H1 (cell line): ENCODE data around the gene EHD2. TPM values are rescaled to one million over a fixed set of nuclear protein-coding genes. Genes with fewer than 3 reads are reported as not detected.

Experiments
- CTCF ChIA-PET: fragments of 300-600 bp; sonication (Branson Sonifier 250); formaldehyde crosslinking; loops from one replicate; lab custom pipeline; 2021; ENCODE audit not compliant: partially characterized antibody; lab: Charles Lee
- POLR2A ChIA-PET: fragments of 300-600 bp; sonication (Branson Sonifier 250); formaldehyde crosslinking; loops from one replicate; lab custom pipeline; 2021; ENCODE audit warnings: inconsistent platforms; ENCODE audit not compliant: partially characterized antibody; lab: Charles Lee
- DNase-seq, 2 experiments: peaks; one replicate each; pipeline versions ENCODE4 v3.0.0 to v3.0.0-alpha.2; 2010 to 2022; ENCODE audit warnings: low spot score in 2 of 2, low read depth in 1 of 2, mixed read lengths in 1 of 2
- FAIRE-seq: peaks from 2 replicates; lab custom pipeline; 2011; peaks lifted over from hg19 to GRCh38; lab: Jason Lieb, UNC
- H2AFZ ChIP-seq: 2 replicates; pipeline ENCODE4 v1.8.1; 2012; ENCODE audit warnings: low read length, inconsistent platforms
- H2AK5ac ChIP-seq: 2 replicates; pipeline ENCODE4 v1.6.1; 2013; ENCODE audit warnings: low read depth, low read length
- H2BK120ac ChIP-seq: replicated peaks from 2 replicates; pipeline ENCODE3; 2013; ENCODE audit warnings: low read depth, low read length, inconsistent platforms
- H2BK12ac ChIP-seq: 2 replicates; pipeline ENCODE4 v1.6.1; 2013; ENCODE audit warnings: low read depth, low read length
- H2BK15ac ChIP-seq: 2 replicates; pipeline ENCODE4 v1.6.1; 2013; ENCODE audit warnings: low read length
- H2BK20ac ChIP-seq: 2 replicates; pipeline ENCODE4 v1.6.1; 2013; ENCODE audit warnings: low read length
- H2BK5ac ChIP-seq: 2 replicates; pipeline ENCODE4 v1.6.1; 2013; ENCODE audit warnings: low read depth, low read length
- H3K14ac ChIP-seq: 2 replicates; pipeline ENCODE4 v1.6.1; 2013; ENCODE audit warnings: inconsistent platforms; ENCODE audit not compliant: insufficient read length
- H3K18ac ChIP-seq: 2 replicates; pipeline ENCODE4 v1.6.1; 2013; ENCODE audit warnings: low read length; ENCODE audit errors: extremely low read depth
- H3K23ac ChIP-seq: 2 replicates; pipeline ENCODE4 v1.6.1; 2013; ENCODE audit warnings: inconsistent platforms; ENCODE audit not compliant: insufficient read length
- H3K23me2 ChIP-seq: 2 replicates; pipeline ENCODE4 v1.6.1; 2013; ENCODE audit warnings: low read depth, low read length
- H3K27ac ChIP-seq: 2 replicates; pipeline ENCODE4 v1.6.1; 2011; ENCODE audit warnings: low read depth, low read length, inconsistent platforms
- H3K27me3 ChIP-seq, 4 experiments: replicated peaks in 1 of 4; 1 replicate in 1 of 4; 2 replicates in 3 of 4; pipeline versions ENCODE4 v1.6.1 to v1.8.1; 2011 to 2013; ENCODE audit warnings: low read length in 3 of 4, mild to moderate bottlenecking in 3 of 4, inconsistent platforms in 2 of 4, mixed read lengths in 2 of 4, moderate library complexity in 1 of 4; ENCODE audit not compliant: control insufficient read depth in 3 of 4, insufficient read depth in 3 of 4; ENCODE audit errors: extremely low read depth in 1 of 4
- H3K36me3 ChIP-seq, 4 experiments: 2 replicates each; pipeline versions ENCODE4 v1.6.1 to v1.8.1; 2011 to 2013; ENCODE audit warnings: mild to moderate bottlenecking in 4 of 4, low read length in 3 of 4, moderate library complexity in 2 of 4, control low read depth in 1 of 4, inconsistent platforms in 1 of 4; ENCODE audit not compliant: insufficient read depth in 4 of 4, control insufficient read depth in 2 of 4
- H3K4ac ChIP-seq: replicated peaks from 2 replicates; pipeline ENCODE3; 2013; ENCODE audit warnings: low read length, low read depth, mixed read lengths, inconsistent platforms; ENCODE audit not compliant: insufficient read length
- H3K4me1 ChIP-seq, 4 experiments: replicated peaks in 1 of 4; 1 replicate in 1 of 4; 2 replicates in 3 of 4; pipeline versions ENCODE4 v1.6.1 to v1.8.1; 2011 to 2013; ENCODE audit warnings: low read length in 3 of 4, inconsistent platforms in 2 of 4, mixed read lengths in 1 of 4; ENCODE audit not compliant: insufficient read depth in 4 of 4, control insufficient read depth in 3 of 4
- H3K4me2 ChIP-seq, 2 experiments: 2 replicates each; pipeline versions ENCODE4 v1.6.1 to v1.8.1; 2011 to 2013; ENCODE audit warnings: low read depth in 2 of 2, low read length in 2 of 2, control low read depth in 1 of 2, inconsistent platforms in 1 of 2, mild to moderate bottlenecking in 1 of 2; ENCODE audit not compliant: insufficient read depth in 1 of 2
- H3K4me3 ChIP-seq, 4 experiments: fragments of 200-600, 300-600 bp in 1 of 4; sonication (generic), shearing (Covaris generic), sonication (Bioruptor Twin) in 1 of 4; 2 replicates each; pipeline versions ENCODE4 v1.5.1 to v1.8.1; 2011 to 2016; ENCODE audit warnings: low read length in 4 of 4, low read depth in 3 of 4, control low read depth in 2 of 4, inconsistent platforms in 2 of 4, mild to moderate bottlenecking in 2 of 4, mixed read lengths in 1 of 4, moderate library complexity in 1 of 4; ENCODE audit not compliant: insufficient read depth in 2 of 4; ENCODE audit errors: extremely low read depth in 1 of 4
- H3K56ac ChIP-seq: replicated peaks from 2 replicates; pipeline ENCODE3; 2013; ENCODE audit warnings: low read depth, mild to moderate bottlenecking, mixed read lengths, low read length, inconsistent platforms; ENCODE audit not compliant: insufficient read length
- H3K79me1 ChIP-seq: 2 replicates; pipeline ENCODE4 v1.6.1; 2013; ENCODE audit warnings: low read depth, low read length, control low read depth
- H3K79me2 ChIP-seq, 2 experiments: 2 replicates each; pipeline versions ENCODE4 v1.6.1 to v1.8.1; 2012 to 2013; ENCODE audit warnings: low read length in 2 of 2, mild to moderate bottlenecking in 2 of 2, inconsistent platforms in 1 of 2; ENCODE audit not compliant: insufficient read depth in 2 of 2, control insufficient read depth in 1 of 2
- H3K9ac ChIP-seq, 4 experiments: replicated peaks in 1 of 4; 1 replicate in 1 of 4; 2 replicates in 3 of 4; pipeline versions ENCODE4 v1.6.1 to v1.8.1; 2011 to 2013; ENCODE audit warnings: low read depth in 3 of 4, low read length in 3 of 4, control low read depth in 2 of 4, mild to moderate bottlenecking in 2 of 4, moderate library complexity in 2 of 4, inconsistent platforms in 1 of 4; ENCODE audit errors: extremely low read depth in 1 of 4
- H3K9me3 ChIP-seq, 2 experiments: 2 replicates each; pipeline versions ENCODE4 v1.6.1 to v1.8.1; 2012 to 2013; ENCODE audit warnings: mild to moderate bottlenecking in 2 of 2, moderate library complexity in 2 of 2, control low read depth in 1 of 2, inconsistent platforms in 1 of 2, low read depth in 1 of 2, low read length in 1 of 2, mixed read lengths in 1 of 2; ENCODE audit not compliant: insufficient read depth in 2 of 2
- H4K20me1 ChIP-seq, 2 experiments: replicated peaks in 1 of 2; 2 replicates each; pipeline versions ENCODE3 to v1.8.1; 2011 to 2013; ENCODE audit warnings: inconsistent platforms in 2 of 2, low read length in 2 of 2, mild to moderate bottlenecking in 1 of 2; ENCODE audit not compliant: insufficient read depth in 2 of 2, control insufficient read depth in 1 of 2
- H4K5ac ChIP-seq: 2 replicates; pipeline ENCODE4 v1.6.1; 2013; ENCODE audit warnings: low read length, low read depth, mixed read lengths, inconsistent platforms; ENCODE audit not compliant: insufficient read length
- H4K8ac ChIP-seq: 2 replicates; pipeline ENCODE4 v1.8.0; 2013; ENCODE audit warnings: mild to moderate bottlenecking, moderate library complexity, low read length, inconsistent platforms; ENCODE audit not compliant: insufficient read depth; ENCODE audit errors: extremely low read depth
- H4K91ac ChIP-seq: replicated peaks from 2 replicates; pipeline ENCODE3; 2013; ENCODE audit warnings: low read length, mixed read lengths, inconsistent platforms; ENCODE audit not compliant: insufficient read length
- EP300 ChIP-seq, 2 experiments: IDR thresholded peaks; 1 replicate in 1 of 2; 2 replicates in 1 of 2; pipeline ENCODE4 v1.6.1; 2011 to 2012; ENCODE audit warnings: low read depth in 2 of 2, low read length in 2 of 2, mild to moderate bottlenecking in 2 of 2, borderline replicate concordance in 1 of 2, inconsistent platforms in 1 of 2, moderate library complexity in 1 of 2
- HDAC2 ChIP-seq, 2 experiments: fragments of 300-600 bp in 1 of 2; sonication (generic) in 1 of 2; IDR thresholded peaks; 2 replicates each; pipeline ENCODE4 v1.6.1; 2011 to 2012; ENCODE audit warnings: low read depth in 2 of 2, low read length in 2 of 2, mild to moderate bottlenecking in 2 of 2, moderate library complexity in 2 of 2, borderline replicate concordance in 1 of 2, inconsistent platforms in 1 of 2
- TAF7 ChIP-seq: optimal IDR thresholded peaks from 2 replicates; pipeline ENCODE3; 2011; ENCODE audit warnings: low read depth, mild to moderate bottlenecking, inconsistent platforms, low read length, moderate library complexity, borderline replicate concordance
- WGBS, 2 experiments: shearing (Covaris generic) in 1 of 2; methylation state at CpG; one replicate each; pipeline versions ENCODE4 v1.1.6 to v1.1.7; 2013 to 2015; ENCODE audit warnings: low lambda C conversion rate in 2 of 2, mixed read lengths in 2 of 2, inconsistent platforms in 1 of 2, low coverage in 1 of 2, missing lambda C conversion rate in 1 of 2; ENCODE audit not compliant: insufficient replicate concordance in 2 of 2, insufficient coverage in 1 of 2, insufficient read length in 1 of 2; ENCODE audit errors: extremely low coverage in 1 of 2, missing lambda C conversion rate in 1 of 2; 5-methylcytosine and 5-hydroxymethylcytosine counted together
- polyA plus RNA-seq, 7 experiments: library from polyadenylated mRNA; depleted of rRNA in 3 of 7; stranded (reverse) in 5 of 7; unstranded in 2 of 7; fragments of >200 nt in 5 of 7; fragments of 200-250 nt in 2 of 7; gene quantifications; 1 replicate in 5 of 7; 2 replicates in 1 of 7; 4 replicates in 1 of 7; pipeline versions ENCODE4 v1.2.1 to v1.2.3, GENCODE V29; 2011 to 2013; ENCODE audit warnings: missing spikeins in 2 of 7, mixed read lengths in 2 of 7
- total RNA-seq: library from RNA; stranded (reverse); fragmentation: NEBNext Ultra II Directional; extraction: Animal tissue kit (Norgen Biotek cat#: 25700); gene quantifications from 2 replicates; pipeline ENCODE4 v1.2.1, GENCODE V29; 2021
- TF ChIP-seq, protein P1 (sequence below), 3 experiments: IDR thresholded peaks; 1 replicate in 2 of 3; 2 replicates in 1 of 3; pipeline versions ENCODE4 v1.5.1 to v1.6.1; 2011; ENCODE audit warnings: low read length in 3 of 3, mild to moderate bottlenecking in 3 of 3, inconsistent platforms in 2 of 3, low read depth in 1 of 3, moderate library complexity in 1 of 3; ENCODE audit not compliant: insufficient read depth in 1 of 3; ENCODE audit errors: control extremely low read depth in 1 of 3
- TF ChIP-seq, protein P2 (sequence below): IDR thresholded peaks from 2 replicates; pipeline ENCODE4 v1.6.1; 2011; ENCODE audit warnings: low read depth, mild to moderate bottlenecking, low read length; ENCODE audit not compliant: insufficient read depth

Gene EHD2
- total and polyA plus RNA-seq, 2 of the 8 experiments (the other 6 are each of a cell fraction or from before 2014, with no cell fraction given): 4.5 to 14.3 TPM

DNA sequence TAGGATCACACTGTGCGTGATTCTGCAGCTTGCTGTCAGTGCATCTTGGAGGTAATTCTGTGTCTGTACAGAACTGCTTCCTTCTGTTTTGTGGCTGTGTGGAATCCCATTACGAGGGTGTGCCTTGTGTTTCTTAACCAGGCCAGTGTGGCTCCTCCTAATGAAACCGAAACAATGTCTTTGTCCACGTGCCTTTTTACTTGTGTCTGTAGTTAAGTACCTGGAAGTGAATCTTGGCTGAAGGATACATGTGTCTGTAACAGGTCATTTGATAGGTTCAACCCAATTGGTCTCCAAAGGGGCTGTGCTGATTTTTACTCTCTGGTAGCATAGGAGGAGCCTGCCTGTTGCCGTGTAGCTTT, 45.2 kb downstream of the EHD2 start:
- Histone ChIP-seq H4K5ac (no peak overlapping the region), H2BK15ac (no peak overlapping the region), H2AK5ac (no peak overlapping the region), H3K23ac (no peak overlapping the region), H2BK5ac (no peak overlapping the region), H3K4me2 (no peak overlapping the region), H2BK120ac (no peak overlapping the region), H3K79me1 (no peaks in the 10 kb centered on the region; the same call in 1 of the 2 replicates), H2BK20ac (no peak overlapping the region), H4K20me1 (peaks cover 10% of the 10 kb centered on the region in 2 experiments), H3K27me3 (no peaks in the 10 kb centered on the region), H2BK12ac (no peak overlapping the region), H3K4ac (no peak overlapping the region), H3K79me2 (no peaks in the 10 kb centered on the region), H4K8ac (no peak overlapping the region), H3K4me3 (no peak overlapping the region), H3K56ac (no peak overlapping the region), H3K23me2 (no peaks in the 10 kb centered on the region), H2AFZ (no peak overlapping the region), H3K9me3 (no peaks in the 10 kb centered on the region), H3K36me3 (peaks cover 12 to 56% (median 46%) of the 10 kb centered on the region in 4 experiments), H3K4me1 (no peaks in the 10 kb centered on the region), H3K14ac (no peak overlapping the region), H3K18ac (no peak overlapping the region), H3K9ac (no peak overlapping the region), H3K27ac (no peak overlapping the region), H4K91ac (no peak overlapping the region)
- ChIA-PET CTCF (interaction anchor here (0.6 to 1.1 kb wide), 6 partner anchors 9 to 1724 kb away, joined by 3 to 5 read pairs (median 3); no protein-coding TSS in a partner anchor), POLR2A (interaction anchor here (0.5 to 11.0 kb wide), 11 partner anchors 7 to 71 kb away, joined by 3 to 204 read pairs (median 4); partner anchors contain the start of genes NOP53 and SELENOW)
- TF ChIP-seq EP300 (IDR thresholded peaks at IDR 0.05; ENCODE audit: borderline replicate concordance in 1 of 2, low read depth in 2 of 2, low read length in 2 of 2) (no peak), TAF7 (no peak), HDAC2 (IDR thresholded peaks at IDR 0.05; ENCODE audit: borderline replicate concordance in 1 of 2, low read depth in 2 of 2, low read length in 2 of 2) (no peak)
- TF ChIP-seq, protein P1, sequence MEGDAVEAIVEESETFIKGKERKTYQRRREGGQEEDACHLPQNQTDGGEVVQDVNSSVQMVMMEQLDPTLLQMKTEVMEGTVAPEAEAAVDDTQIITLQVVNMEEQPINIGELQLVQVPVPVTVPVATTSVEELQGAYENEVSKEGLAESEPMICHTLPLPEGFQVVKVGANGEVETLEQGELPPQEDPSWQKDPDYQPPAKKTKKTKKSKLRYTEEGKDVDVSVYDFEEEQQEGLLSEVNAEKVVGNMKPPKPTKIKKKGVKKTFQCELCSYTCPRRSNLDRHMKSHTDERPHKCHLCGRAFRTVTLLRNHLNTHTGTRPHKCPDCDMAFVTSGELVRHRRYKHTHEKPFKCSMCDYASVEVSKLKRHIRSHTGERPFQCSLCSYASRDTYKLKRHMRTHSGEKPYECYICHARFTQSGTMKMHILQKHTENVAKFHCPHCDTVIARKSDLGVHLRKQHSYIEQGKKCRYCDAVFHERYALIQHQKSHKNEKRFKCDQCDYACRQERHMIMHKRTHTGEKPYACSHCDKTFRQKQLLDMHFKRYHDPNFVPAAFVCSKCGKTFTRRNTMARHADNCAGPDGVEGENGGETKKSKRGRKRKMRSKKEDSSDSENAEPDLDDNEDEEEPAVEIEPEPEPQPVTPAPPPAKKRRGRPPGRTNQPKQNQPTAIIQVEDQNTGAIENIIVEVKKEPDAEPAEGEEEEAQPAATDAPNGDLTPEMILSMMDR (IDR thresholded peaks at IDR 0.05; ENCODE audit: control extremely low read depth in 1 of 3, insufficient read depth in 1 of 3, low read depth in 1 of 3, low read length in 3 of 3): no peak
- TF ChIP-seq, protein P2, sequence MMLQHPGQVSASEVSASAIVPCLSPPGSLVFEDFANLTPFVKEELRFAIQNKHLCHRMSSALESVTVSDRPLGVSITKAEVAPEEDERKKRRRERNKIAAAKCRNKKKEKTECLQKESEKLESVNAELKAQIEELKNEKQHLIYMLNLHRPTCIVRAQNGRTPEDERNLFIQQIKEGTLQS: no peak
- FAIRE-seq (no peak), DNase-seq (no peak)
- WGBS, 2 experiments: 95% methylated on average over 5 of the region's 5 CpGs; no CpG with 5 or more reads in 1 of the 2 experiments
